OCI-LY1 (cell line): ENCODE measurements around the gene CHRNB2.
A peak's percentile ranks its signal among the peaks of the same experiment; 100 is the strongest.

Experiments used
- H2AFZ ChIP-seq: fragments of 200-600 bp; sonication (generic), shearing (Covaris generic); 2 replicates; pipeline ENCODE4 v1.6.0; 2014; ENCODE audit warnings: antibody characterized with exemption, mild to moderate bottlenecking, low read length
- H3F3A ChIP-seq: fragments of 200-600 bp; sonication (generic), shearing (Covaris generic); 2 replicates; pipeline ENCODE4 v1.6.0; 2014; ENCODE audit warnings: mild to moderate bottlenecking, antibody characterized with exemption, low read length, moderate library complexity; ENCODE audit not compliant: insufficient read depth
- H3K27ac ChIP-seq: fragments of 200-600 bp; sonication (generic); 2 replicates; pipeline ENCODE4 v1.5.1; 2014; ENCODE audit warnings: low read length, mixed run types, mild to moderate bottlenecking, low read depth; ENCODE audit not compliant: poor library complexity, severe bottlenecking
- H3K27me3 ChIP-seq: fragments of 200-600 bp; sonication (generic); 2 replicates; pipeline ENCODE4 v1.6.0; 2014; ENCODE audit warnings: antibody characterized with exemption, mild to moderate bottlenecking, low read length, moderate library complexity; ENCODE audit not compliant: insufficient read depth
- H3K36me3 ChIP-seq: fragments of 200-600 bp; sonication (generic); 2 replicates; pipeline ENCODE4 v1.6.1; 2014; ENCODE audit warnings: mild to moderate bottlenecking, antibody characterized with exemption, low read length, moderate library complexity, mixed read lengths; ENCODE audit not compliant: insufficient read depth
- H3K4me1 ChIP-seq: fragments of 200-600 bp; sonication (generic); 2 replicates; pipeline ENCODE4 v1.5.1; 2014; ENCODE audit warnings: mild to moderate bottlenecking, low read length, moderate library complexity; ENCODE audit not compliant: insufficient read depth, severe bottlenecking
- H3K4me2 ChIP-seq: fragments of 200-600 bp; sonication (generic), shearing (Covaris generic); 2 replicates; pipeline ENCODE4 v1.6.1; 2014; ENCODE audit warnings: low read length
- H3K4me3 ChIP-seq: fragments of 200-600 bp; sonication (generic); 2 replicates; pipeline ENCODE4 v1.5.1; 2014; ENCODE audit warnings: low read length, low read depth, mild to moderate bottlenecking, mixed read lengths; ENCODE audit not compliant: poor library complexity, severe bottlenecking
- H3K79me2 ChIP-seq: fragments of 200-600 bp; shearing (Covaris generic); 2 replicates; pipeline ENCODE4 v1.6.1; 2016; ENCODE audit warnings: mixed run types, low read length, mixed read lengths; ENCODE audit not compliant: insufficient read depth
- H3K9ac ChIP-seq: fragments of 200-600 bp; sonication (generic), shearing (Covaris generic); 2 replicates; pipeline ENCODE4 v1.6.1; 2014; ENCODE audit warnings: mild to moderate bottlenecking, low read length, mixed read lengths
- H3K9me2 ChIP-seq: fragments of 200-600 bp; sonication (generic), shearing (Covaris generic); 2 replicates; pipeline ENCODE4 v1.6.1; 2014; ENCODE audit warnings: low read depth, mild to moderate bottlenecking, low read length, mixed read lengths
- H3K9me3 ChIP-seq: fragments of 200-600 bp; shearing (Covaris generic); 2 replicates; pipeline ENCODE4 v1.6.1; 2014; ENCODE audit warnings: low read length, mixed read lengths
- H4K20me1 ChIP-seq: fragments of 200-600 bp; sonication (generic), shearing (Covaris generic); 2 replicates; pipeline ENCODE4 v1.6.0; 2016; ENCODE audit warnings: mild to moderate bottlenecking, low read length; ENCODE audit not compliant: insufficient read depth
- EZH2 ChIP-seq: fragments of 200-600 bp; sonication (generic), shearing (Covaris generic); IDR thresholded peaks from 2 replicates; pipeline ENCODE4 v1.8.0; 2017; ENCODE audit warnings: borderline replicate concordance, mixed run types, mild to moderate bottlenecking, antibody characterized with exemption, low read length, moderate library complexity, mixed read lengths
- TF ChIP-seq, protein P1 (sequence below): fragments of 200-600 bp; sonication (generic), shearing (Covaris generic); IDR thresholded peaks from 2 replicates; pipeline ENCODE4 v1.5.1; 2017; ENCODE audit warnings: mild to moderate bottlenecking, antibody characterized with exemption, low read length, moderate library complexity, mixed read lengths

Gene CHRNB2

DNA sequence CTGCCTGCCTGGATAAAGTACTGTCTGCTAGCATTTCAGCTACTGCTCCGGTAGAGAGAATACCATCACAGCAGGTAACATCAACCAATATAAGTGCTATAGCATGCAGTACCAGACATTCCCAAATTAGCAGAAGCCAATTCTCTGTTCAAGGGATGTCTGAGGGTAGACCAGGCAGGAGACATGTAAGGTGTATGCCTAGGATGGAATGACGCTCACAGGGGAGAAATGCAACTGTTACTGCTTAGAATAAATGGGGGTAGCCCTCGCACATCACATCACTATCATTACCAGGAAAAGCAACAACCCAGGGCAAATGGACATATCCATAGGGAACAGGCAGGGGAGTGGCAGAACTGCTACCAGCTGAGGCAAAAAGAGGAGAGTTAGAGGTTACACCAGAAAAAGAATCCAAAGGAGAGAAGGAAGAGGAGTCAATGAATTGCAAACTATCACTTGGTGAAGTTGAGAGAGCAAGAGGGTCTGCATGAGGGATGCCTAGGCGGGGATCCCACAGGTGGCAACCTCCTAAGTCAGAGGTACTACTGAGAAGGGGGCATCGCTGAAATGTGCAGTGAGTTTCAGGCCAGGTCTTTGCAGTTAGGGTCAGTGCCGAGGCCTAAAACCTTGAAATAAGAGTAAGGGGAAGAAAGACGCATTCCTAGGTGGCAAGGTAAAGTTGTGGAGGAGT, 10.2 kb upstream of the CHRNB2 start:
- Histone ChIP-seq H3K9me3 (no peaks in the 10 kb centered on the region), H3K4me1 (peaks cover 25% of the 10 kb centered on the region), H3K79me2 (peaks cover 18% of the 10 kb centered on the region), H3K9me2 (no peaks in the 10 kb centered on the region), H3K4me3 (peak overlapping the region; percentile 74), H3F3A (no peaks in the 10 kb centered on the region), H3K36me3 (peaks cover 34% of the 10 kb centered on the region), H2AFZ (no peak overlapping the region), H3K9ac (peak overlapping the region; percentile 82), H3K4me2 (peak overlapping the region; percentile 93), H3K27ac (no peak overlapping the region), H4K20me1 (no peaks in the 10 kb centered on the region), H3K27me3 (no peaks in the 10 kb centered on the region)
- TF ChIP-seq, protein P1, sequence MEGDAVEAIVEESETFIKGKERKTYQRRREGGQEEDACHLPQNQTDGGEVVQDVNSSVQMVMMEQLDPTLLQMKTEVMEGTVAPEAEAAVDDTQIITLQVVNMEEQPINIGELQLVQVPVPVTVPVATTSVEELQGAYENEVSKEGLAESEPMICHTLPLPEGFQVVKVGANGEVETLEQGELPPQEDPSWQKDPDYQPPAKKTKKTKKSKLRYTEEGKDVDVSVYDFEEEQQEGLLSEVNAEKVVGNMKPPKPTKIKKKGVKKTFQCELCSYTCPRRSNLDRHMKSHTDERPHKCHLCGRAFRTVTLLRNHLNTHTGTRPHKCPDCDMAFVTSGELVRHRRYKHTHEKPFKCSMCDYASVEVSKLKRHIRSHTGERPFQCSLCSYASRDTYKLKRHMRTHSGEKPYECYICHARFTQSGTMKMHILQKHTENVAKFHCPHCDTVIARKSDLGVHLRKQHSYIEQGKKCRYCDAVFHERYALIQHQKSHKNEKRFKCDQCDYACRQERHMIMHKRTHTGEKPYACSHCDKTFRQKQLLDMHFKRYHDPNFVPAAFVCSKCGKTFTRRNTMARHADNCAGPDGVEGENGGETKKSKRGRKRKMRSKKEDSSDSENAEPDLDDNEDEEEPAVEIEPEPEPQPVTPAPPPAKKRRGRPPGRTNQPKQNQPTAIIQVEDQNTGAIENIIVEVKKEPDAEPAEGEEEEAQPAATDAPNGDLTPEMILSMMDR = no peak
- TF ChIP-seq EZH2 = no peak

DNA sequence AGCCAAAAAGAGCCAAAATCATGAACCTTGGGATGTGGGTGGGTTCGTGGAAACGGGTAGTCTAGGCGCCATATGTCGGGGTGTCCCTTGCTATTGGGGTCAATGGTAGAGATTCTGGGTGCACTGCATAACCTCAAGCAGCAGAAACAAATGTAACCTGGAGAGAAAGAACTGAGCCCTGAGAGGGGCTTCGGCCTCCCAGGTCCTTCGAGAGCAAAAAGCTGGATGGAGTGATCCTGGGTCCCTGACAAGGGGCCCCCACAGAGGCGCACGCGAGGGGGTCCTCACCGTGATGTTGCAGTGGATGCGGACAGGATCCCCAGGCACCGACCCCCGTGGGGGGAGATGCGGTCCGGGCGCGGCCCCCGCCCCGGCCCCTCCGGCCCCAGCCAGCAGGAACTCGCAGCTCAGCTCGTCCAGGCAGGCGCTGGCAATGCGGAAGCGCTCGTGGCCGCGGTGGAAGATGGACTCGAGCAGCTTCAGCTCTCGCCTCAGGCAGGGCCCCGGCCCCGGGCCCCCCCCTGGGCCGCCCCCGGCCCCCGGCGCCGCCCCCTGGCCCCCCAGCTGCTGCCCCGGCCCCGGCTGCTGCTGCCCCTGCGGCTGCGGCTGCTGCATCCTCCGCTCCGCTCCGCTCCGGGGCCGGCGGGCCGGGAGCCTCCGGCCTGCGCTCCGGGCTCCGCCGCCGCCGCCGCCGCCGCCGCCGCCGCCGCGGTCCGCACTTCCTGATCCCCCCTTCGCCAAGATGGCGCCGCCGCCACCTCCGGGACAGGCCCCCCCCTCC, 9.4 kb upstream of the CHRNB2 start, which contains the start of gene UBE2Q1:
UBE2Q1 (minus strand) TSS at position 724 of the 781 bp plus-strand sequence; CDS start at position 615, 109 bp downstream.
- no peaks in the 10 kb centered on the region for H3K9me2 ChIP-seq

DNA sequence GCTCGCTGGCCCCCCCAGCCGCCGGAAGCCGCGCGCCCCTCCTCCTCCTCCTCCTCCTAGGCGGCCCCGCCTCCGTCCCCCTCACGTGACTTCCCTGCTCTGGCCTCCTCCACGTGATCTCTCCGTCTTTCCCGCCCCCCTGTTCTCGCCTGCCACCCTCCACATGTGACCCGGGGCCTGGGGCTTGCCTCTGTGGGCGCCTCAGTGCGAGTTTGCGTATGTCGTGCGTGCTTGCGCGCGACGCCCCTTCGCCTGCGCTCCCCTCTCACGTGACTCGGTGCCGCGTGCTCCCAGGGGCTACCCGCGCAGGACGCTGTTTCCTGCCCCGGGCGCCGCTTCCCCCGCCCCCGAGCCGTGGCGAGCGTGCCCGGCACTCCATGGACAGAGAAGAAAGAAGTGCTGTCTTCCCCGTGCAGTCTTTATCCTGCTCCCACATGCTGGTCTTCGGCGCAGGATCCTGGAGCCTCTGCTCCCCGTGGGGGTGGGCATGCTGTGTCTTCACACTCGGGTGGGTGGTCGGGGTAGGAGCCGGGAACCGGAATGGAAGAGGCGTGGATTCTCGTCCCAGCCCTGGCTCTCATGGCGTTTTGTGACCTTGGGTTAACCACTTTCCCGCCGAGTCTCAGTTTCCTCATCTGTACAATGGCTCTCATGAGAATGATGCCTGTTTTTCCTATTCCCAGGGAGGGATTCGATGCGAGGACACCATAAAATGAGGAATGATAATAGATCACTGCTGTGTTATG, 8.7 kb upstream of the CHRNB2 start:
- Histone ChIP-seq H3K4me3 (peak overlapping the region; percentile 82), H4K20me1 (no peaks in the 10 kb centered on the region), H3K27me3 (no peaks in the 10 kb centered on the region), H3K79me2 (peaks cover 18% of the 10 kb centered on the region), H3F3A (no peaks in the 10 kb centered on the region), H3K36me3 (peaks cover 19% of the 10 kb centered on the region), H3K9ac (peak overlapping the region; percentile 89), H3K4me2 (peak overlapping the region; percentile 93), H3K9me3 (no peaks in the 10 kb centered on the region), H3K27ac (peak overlapping the region; percentile 43), H3K4me1 (peaks cover 25% of the 10 kb centered on the region), H2AFZ (peak overlapping the region; percentile 68; the same call in 1 of the 2 replicates), H3K9me2 (no peaks in the 10 kb centered on the region)
- TF ChIP-seq, protein P1 = no peak
- TF ChIP-seq EZH2 = no peak

More for the DNA sequence above, 9.4 kb upstream of the CHRNB2 start, which contains the start of gene UBE2Q1:
- H3K27ac ChIP-seq = peak within 1 kb of the TSS; percentile 43
- no peak for TF ChIP-seq EZH2
- TF ChIP-seq, protein P1 = no peak
- H2AFZ ChIP-seq = peak within 1 kb of the TSS; percentile 68; the same call in 1 of the 2 replicates
- peak within 1 kb of the TSS; percentile 82 for H3K4me3 ChIP-seq
- H3K4me1 ChIP-seq = peaks cover 25% of the 10 kb centered on the region
- H3K9me3 ChIP-seq = no peaks in the 10 kb centered on the region
- no peaks in the 10 kb centered on the region for H3K27me3 ChIP-seq
- H4K20me1 ChIP-seq = no peaks in the 10 kb centered on the region
- peak within 1 kb of the TSS; percentile 93 for H3K4me2 ChIP-seq
- H3F3A ChIP-seq = no peaks in the 10 kb centered on the region
- peak within 1 kb of the TSS; percentile 89 for H3K9ac ChIP-seq
- peaks cover 18% of the 10 kb centered on the region for H3K79me2 ChIP-seq
- peaks cover 26% of the 10 kb centered on the region for H3K36me3 ChIP-seq
